Eye (tissue), 1 donor: ENCODE measurements around the gene SYNE2.
"Not testable (repeated sequence)": the region's sequence is repeated elsewhere in the genome, so short reads cannot be mapped to it uniquely, and the experiment has no call there.

Source experiments
- DNase-seq: peaks from one replicate; pipeline ENCODE4 v3.0.0-alpha.2; 2015

Gene SYNE2, protein sequence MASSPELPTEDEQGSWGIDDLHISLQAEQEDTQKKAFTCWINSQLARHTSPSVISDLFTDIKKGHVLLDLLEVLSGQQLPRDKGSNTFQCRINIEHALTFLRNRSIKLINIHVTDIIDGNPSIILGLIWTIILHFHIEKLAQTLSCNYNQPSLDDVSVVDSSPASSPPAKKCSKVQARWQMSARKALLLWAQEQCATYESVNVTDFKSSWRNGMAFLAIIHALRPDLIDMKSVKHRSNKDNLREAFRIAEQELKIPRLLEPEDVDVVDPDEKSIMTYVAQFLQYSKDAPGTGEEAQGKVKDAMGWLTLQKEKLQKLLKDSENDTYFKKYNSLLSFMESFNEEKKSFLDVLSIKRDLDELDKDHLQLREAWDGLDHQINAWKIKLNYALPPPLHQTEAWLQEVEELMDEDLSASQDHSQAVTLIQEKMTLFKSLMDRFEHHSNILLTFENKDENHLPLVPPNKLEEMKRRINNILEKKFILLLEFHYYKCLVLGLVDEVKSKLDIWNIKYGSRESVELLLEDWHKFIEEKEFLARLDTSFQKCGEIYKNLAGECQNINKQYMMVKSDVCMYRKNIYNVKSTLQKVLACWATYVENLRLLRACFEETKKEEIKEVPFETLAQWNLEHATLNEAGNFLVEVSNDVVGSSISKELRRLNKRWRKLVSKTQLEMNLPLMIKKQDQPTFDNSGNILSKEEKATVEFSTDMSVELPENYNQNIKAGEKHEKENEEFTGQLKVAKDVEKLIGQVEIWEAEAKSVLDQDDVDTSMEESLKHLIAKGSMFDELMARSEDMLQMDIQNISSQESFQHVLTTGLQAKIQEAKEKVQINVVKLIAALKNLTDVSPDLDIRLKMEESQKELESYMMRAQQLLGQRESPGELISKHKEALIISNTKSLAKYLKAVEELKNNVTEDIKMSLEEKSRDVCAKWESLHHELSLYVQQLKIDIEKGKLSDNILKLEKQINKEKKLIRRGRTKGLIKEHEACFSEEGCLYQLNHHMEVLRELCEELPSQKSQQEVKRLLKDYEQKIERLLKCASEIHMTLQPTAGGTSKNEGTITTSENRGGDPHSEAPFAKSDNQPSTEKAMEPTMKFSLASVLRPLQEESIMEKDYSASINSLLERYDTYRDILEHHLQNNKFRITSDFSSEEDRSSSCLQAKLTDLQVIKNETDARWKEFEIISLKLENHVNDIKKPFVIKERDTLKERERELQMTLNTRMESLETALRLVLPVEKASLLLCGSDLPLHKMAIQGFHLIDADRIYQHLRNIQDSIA (N-terminal part only)

DNA sequence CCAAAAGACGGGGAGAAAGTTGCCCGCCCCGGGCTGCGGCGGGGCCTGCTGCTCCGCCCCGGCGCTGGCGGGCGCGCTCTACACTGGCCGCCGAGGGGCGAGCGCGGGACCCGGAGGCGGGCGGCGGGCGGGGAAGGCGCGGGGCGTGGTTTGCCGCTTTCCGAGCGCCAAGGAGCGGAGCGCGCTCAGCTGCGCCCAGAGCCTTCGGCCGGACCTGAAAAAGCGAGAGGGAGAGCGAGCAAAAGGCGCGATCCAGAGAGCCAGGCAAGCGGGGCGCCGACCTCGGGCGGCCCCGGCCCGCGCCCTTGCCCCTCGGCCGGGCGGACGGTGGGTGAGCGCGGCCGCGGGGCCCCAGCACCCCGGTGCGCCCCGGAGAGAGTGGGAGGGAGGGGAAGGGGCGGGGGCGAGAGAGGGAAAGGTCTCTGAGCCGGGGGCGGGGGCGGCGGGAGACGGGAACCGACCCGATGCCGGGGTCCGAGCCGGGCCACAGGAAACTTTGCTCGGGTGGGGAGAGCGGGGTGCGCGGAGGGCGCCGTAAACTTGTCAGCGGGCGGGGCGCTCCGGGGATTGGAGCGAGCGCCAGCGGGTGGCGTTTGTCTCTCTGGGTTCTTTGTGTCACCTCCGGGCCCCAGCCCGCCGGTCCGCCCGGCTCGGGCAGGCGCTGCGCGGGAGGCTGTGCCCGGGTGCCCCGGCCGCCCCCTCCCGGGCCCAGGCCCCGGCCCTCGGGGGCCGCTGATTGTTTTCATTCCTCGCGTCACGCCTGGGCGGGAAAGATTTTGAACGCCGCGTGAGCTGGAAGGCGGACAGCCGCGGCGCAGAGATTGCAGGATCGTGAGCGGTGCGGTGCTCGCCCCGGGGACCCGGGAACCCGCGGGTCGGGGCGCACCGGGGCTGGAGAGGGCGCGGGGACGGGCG is at the start of gene SYNE2:
SYNE2 (plus strand) TSS at position 188 of the 915 bp plus-strand sequence. CDS start 56,145 bp downstream, outside the sequence.
- peak; percentile 92 for DNase-seq

DNA sequence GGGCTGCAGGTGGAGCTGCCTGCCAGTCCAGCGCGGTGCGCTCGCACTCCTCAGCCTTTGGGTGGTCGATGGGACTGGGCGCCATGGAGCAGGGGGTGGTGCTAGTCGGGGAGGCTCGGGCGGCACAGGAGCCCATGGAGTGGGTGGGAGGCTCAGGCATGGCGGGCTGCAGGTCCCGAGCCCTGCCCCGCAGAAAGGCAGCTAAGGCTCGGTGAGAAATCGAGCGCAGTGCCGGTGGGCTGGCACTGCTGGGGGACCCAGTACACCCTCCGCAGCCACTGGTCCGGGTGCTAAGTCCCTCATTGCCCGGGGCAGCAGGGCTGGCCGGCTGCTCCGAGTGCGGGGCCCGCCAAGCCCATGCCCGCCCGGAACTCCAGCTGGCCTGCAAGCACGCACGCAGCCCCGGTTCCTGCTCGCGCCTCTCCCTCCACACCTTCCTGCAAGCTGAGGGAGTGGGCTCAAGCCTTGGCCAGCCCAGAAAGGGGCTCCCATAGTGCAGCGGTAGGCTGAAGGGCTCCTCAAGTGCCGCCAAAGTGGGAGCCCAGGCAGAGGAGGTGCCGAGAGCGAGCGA is 49.5 kb upstream of the SYNE2 start:
- not testable (repeated sequence) for DNase-seq

DNA sequence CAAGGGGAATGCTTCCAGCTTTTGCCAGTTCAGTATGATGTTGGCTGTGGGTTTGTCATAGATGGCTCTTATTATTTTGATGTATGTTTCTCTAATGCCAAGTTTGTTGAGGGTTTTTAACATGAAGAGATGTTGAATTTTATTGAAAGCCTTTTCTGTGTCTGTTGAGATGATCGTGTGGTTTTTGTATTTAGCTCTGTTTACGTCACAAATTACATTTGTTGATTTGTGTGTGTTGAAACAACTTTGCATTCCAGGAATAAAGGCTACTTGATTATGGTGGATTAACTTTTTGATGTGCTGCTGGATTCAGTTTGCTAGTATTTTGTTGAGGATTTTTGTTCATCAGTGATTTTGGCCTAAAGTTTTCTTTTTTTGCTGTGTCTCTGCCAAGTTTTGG is 46.7 kb upstream of the SYNE2 start:
- DNase-seq, result not testable (repeated sequence)

DNA sequence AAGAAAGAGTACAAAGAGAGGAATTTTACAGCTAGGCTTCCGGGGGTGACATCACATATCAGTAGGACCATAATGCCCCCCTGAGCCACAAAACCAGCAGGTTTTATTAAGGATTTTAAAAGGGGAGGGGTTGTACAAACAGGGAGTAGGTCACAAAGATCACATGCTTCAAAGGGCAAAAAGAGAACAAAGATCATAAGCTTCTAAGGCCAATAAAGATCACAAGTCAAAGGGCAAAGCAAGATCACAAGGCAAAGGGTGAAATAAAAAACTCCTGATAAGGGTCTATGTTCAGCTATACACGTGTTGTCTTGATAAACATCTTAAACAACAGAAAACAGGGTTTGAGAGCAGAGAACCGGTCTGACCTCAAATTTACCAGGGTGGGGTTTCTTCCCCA is 41.1 kb upstream of the SYNE2 start:
- DNase-seq, result not testable (repeated sequence)

DNA sequence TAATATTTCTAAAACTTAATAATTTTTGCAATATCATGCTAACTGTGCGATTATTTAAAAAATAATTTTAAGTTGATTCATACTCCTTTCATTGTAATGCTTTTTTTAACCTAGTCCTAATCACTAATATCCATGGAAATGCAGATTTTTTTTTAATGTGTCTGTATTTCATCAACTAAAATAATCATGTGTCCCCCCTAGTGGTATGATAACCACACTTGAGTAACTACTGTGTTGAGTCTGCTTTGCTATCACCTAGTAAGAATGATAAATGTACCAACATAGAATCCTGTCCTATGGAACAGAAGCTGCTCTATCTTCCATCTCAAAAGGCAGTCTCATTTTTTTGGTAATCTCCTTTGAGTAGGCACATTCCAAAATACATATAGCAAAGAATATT is 19.1 kb upstream of the SYNE2 start:
- DNase-seq, result no peak

DNA sequence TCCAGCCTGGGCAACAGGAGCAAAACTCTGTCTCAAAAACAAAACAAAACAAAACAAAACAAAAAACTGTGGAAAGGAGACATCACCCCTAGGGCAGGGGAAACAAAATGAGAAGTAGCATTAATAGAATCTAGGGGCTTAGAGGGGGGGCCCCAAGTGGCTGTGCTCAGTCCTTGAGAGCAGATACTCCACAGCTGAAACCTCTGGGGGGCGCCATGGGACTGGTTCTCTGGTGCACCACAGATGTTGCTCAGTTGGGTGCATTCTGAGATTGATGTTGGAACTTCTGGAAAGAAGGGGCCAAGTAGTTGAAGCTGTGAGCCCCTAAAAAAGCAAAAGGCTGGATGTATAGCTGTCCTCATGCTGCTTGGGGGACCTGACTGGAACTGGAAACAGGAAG is 11.8 kb upstream of the SYNE2 start:
- DNase-seq, result no peak

DNA sequence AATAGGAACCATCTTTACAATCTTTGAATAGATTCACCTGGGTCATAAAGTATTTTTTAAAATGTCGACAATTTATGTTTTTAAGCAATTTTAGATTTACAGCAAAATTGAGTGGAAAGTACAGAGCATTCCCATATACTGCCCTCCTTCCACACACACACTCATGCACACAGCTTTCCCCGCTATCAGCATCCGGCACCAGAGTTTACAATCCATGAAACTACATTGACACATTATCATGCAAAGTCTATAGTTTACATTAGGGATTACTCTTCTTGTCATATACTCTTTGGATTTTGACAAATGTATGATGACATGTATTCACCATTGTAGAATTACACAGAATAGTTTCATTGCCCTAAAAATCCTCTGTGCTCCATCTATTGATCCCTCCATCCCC is 9.0 kb upstream of the SYNE2 start:
- no peak for DNase-seq

DNA sequence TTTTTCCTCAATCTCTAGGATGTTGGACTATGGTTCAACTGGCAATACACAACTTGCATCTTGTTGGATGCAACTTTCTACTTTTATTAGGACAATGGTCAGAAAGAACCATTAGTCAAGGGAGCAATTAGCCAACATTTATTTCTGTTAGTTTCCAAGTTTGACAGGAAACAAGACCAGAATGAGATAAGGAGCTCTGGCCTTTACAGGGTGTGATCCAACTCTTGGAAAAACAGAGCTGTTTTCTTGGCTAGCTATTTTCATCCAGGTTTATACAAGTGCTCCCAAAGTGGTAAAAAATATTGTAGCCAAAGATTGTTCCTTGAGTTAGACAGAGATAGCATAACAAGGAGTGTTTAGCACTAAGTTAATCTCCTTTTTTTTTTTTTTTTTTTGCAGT is 3.9 kb upstream of the SYNE2 start:
- no peak for DNase-seq

DNA sequence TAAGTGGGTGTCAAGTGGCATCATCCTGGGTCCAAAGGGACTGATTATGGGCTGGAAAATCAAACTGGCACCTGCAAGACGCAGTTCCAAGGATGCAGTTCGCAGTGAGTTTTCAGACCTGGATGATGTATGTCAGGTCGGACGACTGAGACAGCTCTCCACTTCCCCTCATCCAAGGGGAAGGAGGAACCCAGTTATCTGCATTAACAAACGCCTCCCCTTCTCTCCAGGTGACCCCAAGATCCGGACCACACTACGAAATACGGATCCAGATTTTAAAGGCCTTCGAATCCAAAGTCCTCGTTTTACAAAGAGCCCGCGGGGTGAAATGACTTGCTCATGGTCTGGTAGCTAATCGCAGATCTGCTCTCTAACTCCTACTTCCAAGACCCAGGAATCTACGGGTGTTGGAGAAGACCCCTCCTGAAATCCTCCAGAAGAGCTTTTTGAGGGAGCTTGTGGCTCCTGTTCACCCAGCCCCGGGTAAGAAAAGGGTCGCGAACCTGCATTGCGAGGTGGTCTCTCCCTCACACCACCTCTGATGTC is 460 bp upstream of the SYNE2 start:
- peak; percentile 87 for DNase-seq

DNA sequence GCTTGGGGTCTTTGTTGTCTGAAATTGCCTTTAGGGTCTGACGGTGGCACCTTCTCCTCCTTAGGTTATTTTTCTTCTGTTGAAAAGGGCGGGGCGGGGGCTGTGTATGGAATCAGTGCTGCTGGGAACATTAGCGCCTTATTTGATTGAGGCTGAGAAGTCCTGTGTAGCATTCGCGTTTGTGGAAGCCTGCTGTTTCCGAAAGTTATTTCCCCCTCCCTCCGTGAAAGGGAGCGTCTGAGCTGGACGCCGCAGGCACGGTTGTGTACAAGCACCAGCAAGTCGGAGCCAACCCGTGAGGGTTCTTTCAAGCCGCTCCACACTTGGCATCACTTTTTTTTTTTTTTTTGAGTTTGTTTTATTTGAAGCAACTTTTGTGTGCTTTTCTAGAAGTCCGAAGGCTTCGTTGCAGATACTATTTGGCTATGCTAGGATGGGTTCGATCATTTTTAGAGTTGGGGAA is 1.1 kb downstream of the SYNE2 start:
- DNase-seq, result peak; percentile 89

DNA sequence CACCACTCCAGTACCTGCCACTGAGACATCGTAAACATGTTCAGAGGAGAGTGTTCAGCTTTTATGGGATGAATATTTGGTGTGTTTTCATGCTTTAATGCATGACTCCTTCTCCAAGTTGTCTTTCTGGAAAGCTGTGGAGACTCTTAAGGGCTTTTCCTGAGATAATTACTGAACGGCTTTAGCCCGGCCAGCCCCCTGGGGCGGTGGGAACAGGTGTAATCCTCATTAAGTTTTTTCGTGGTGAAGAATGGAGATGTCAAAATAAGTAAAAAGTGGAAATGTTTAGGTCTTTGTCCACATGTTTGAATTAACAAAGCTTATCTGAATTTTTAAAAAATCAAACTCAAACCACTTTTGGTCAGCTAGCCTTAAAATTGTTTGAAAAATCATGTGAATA is 1.5 kb downstream of the SYNE2 start:
- no peak for DNase-seq

DNA sequence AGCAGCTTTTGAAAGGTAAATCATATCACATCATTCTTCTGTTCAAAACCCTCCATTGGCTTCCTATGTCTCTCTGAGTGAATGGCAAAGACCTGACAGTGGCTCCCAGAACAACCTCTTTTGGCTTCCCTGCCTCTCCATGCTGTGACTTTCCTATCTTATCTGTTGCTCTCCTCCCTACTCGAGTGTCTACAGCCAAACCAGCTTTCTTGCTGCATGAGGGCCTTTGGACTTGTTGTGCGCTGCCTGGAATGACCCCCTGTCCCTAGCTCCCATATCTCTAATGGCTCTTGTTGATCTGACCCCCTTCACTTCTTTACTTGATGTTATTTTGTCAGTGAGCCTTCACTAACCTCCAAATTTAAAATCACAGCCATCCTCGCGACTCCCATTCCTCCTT is 2.5 kb downstream of the SYNE2 start:
- no peak for DNase-seq

DNA sequence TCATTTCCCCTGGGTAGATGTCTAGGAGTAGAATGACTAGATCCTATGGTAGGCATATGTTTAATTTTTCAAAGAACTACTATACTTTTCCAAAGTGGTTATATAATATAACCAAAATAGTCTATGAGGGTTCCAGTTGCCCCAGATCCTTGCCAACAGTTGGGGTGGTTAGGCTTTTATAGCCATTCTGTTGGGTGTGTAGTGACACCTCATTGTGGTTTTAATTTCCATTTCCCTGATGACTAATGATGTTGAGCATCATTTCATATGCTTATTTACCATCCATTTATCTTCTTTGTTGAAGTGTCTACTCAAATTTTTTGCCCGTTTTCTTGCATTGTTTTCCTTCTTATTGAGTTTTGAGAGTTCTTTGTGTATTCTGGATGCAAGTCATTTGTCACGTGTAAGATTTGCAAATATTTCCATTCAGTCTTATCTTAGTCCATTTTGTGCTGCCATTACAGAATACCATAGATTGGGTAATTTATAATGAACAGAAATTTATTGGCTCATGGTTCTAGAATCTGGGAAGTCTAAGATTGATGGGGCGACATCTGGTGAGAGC is 4.7 kb downstream of the SYNE2 start:
- no peak for DNase-seq

DNA sequence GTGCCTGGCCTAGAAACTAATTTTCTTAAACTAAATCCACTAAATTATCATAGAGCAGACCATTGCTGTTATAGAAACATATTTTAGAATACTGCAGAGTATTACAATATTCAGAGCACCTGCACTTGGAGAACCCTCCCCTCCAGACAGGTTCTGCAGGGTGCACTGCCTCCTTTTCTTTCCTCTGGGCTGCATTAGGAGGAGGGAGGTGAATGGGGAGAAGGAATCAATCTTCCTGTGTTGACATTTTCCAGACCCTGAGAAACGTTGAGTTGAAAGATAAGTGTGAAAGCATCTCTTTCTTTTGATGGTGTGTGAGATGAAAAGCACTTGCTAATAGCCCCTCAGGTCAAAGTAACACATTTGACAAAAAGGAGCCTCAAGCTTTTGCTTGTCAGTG is 7.3 kb downstream of the SYNE2 start:
- no peak for DNase-seq

DNA sequence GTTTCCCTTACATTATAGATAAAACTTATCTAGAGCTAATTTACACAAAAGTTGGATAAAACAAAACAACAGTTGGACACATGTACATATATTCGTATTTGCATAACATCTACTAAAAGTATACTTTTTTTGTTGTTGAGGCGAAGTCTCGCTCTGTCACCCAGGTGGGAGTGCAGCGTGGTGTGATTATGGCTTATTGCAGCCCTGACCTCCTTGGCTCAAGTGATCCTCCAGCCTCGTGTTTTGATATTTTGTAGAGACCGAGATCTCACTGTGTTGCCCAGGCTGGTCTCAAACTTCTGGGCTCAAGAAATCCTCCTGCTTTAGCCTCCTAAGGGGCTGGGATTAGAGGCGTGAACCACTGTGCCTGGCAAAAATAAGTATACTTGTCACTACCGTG is 9.4 kb downstream of the SYNE2 start:
- DNase-seq, result no peak

DNA sequence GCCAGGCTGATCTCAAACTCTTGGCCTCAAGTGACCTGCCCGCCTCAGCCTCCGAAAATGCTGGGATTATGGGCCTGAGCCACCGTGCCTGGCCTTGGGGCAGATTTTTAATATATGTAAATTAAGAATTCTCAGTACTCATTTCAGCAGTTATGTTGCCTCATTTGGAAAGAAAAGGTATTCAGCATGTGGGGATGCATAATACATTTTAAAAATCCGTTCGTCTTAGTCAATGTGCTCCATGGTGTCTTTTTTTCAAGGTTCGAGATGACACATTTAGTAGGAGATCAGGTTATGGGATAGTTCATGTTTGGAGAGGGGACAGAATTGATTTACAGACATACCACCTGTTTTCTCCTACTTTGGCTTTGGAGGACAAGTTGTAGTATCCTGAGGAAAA is 10.2 kb downstream of the SYNE2 start:
- no peak for DNase-seq

DNA sequence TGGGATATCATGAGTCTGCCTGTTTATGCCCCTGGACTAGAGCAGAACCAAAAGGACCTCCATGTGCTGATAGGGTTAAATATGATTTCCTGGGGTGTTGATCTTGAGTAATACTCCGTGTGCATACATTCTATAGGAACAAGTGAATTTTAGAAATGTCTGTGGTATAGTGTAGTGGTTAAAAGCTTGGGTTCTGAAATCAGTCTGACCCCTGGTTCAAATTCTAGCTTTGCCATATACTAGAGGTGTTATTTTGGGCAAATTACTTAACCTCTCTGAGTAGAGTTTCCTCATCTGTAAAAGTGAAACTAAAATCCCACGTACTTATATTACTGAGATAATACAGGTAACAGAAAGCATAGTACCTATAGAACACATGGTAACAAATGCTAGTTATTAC is 12.0 kb downstream of the SYNE2 start:
- DNase-seq, result not testable (repeated sequence)

DNA sequence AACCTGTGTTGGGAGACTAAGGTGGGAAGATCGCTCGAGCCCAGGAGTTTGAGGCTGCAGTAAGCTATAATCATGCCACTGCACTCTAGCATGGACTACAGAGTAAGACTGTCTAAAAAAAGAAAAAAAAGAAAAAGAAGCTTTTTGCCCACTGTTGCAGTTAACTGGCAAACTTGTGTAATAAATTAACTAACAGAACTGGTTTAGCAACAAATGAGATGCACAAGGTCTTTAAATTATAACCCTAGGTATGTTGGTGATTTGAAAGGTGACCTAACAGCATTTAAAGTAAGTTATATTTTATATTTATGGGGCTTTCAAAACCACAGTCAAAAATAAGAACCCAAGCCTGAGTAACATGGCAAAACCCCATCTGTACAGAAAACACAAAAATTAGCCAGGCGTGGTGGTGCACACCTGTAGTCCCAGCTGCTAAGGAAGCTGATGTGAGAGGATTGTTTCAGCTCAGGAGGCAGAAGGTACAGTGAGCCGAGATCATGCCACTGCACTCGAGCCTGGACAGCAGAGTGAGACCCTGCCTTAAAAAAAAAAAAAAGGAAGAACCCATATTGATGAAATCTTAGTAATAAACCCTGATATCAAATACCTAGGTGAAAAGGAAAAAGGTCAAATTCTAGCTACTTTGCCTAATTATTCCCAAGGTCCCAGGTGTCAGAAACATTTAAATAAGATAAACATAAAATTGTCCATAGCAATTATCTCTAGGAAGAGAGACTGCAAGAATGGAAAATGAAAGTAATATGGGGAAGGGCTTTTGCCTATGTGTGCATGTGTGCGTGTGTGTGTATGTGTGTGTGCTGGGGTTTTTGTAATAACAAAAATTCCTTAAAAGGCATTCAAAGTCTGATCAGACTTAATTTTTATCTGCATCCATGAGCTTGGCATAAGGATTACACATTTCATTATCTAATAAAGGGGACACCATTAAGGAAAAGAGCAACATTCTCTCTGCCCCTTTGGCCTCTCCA is 15.4 kb downstream of the SYNE2 start:
- no peak for DNase-seq

DNA sequence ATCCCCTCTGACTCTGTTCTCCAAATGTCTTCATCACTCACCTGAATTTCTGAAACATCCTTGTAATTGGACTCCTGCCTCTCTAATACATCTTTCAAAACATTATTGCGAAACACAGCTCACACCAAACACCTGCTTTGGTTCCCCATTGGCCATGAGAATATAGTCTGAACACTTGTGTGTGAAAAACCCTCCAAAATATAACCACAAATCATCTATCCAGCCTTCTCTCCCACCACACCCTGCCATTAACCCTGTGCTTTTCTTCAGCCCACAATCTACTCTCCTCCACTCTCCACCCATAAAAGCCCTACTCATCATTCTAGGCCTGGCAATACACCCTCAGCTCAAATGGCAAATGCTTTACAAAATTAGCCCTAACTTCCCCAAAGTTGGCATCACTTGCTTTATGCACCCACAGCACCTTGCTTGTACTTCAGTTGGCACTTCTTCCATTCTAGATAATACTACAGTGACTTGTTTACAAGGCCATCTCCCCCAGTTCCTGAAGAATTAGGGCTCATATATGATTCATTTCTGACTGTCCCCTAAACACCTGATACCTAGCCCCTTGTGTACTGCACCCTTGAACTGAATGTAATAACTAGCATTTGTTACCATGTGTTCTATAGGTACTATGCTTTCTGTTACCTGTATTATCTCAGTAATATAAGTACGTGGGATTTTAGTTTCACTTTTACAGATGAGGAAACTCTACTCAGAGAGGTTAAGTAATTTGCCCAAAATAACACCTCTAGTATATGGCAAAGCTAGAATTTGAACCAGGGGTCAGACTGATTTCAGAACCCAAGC is 17.3 kb downstream of the SYNE2 start:
- DNase-seq, result not testable (repeated sequence)
